Measurements from ENCODE around the gene SLC35F3.

SLC35F3 gene

GRCh38 chr1:234106032-234106431 lies 201.6 kb downstream of the SLC35F3 start:
- Histone ChIP-seq H3K9ac (ENCODE audit: low read length in 5 of 5) (no peak overlapping the region), H3K27ac (ENCODE audit: low read depth, low read length) (no peak overlapping the region), H3K27me3 (ENCODE audit: control insufficient read depth in 5 of 5, insufficient read depth in 4 of 5, low read length in 5 of 5) (peaks cover 0 to 8% (median 3%) of the 10 kb centered on the region in 5 donors), H3K4me1 (ENCODE audit: control insufficient read depth in 5 of 5, insufficient read depth in 5 of 5, low read length in 5 of 5) (peaks cover 0 to 5% (median 0%) of the 10 kb centered on the region in 5 donors), H3K4me3 (ENCODE audit: low read depth in 1 of 5, low read length in 5 of 5) (no peak overlapping the region), H3K9me3 (ENCODE audit: control insufficient read depth in 5 of 5, low read length in 5 of 5) (peaks cover 0 to 8% (median 0%) of the 10 kb centered on the region in 5 donors), H3K36me3 (ENCODE audit: control insufficient read depth in 5 of 5, insufficient read depth in 5 of 5, low read length in 5 of 5) (no peaks in the 10 kb centered on the region)

- Histone ChIP-seq H3K4me3 (ENCODE audit: low read depth in 1 of 5, low read length in 5 of 5) (no peak overlapping the region), H3K36me3 (ENCODE audit: control insufficient read depth in 5 of 5, insufficient read depth in 5 of 5, low read length in 5 of 5) (no peaks in the 10 kb centered on the region), H3K9me3 (ENCODE audit: control insufficient read depth in 5 of 5, low read length in 5 of 5) (peaks cover 0 to 8% (median 0%) of the 10 kb centered on the region in 5 donors), H3K27me3 (ENCODE audit: control insufficient read depth in 5 of 5, insufficient read depth in 4 of 5, low read length in 5 of 5) (peaks cover 0 to 5% (median 2%) of the 10 kb centered on the region in 5 donors), H3K4me1 (ENCODE audit: control insufficient read depth in 5 of 5, insufficient read depth in 5 of 5, low read length in 5 of 5) (no peaks in the 10 kb centered on the region), H3K27ac (ENCODE audit: low read depth, low read length) (no peak overlapping the region), H3K9ac (ENCODE audit: low read length in 5 of 5) (no peak overlapping the region)
Observed at GRCh38 chr1:234107416-234108021, 203.0 kb downstream of the SLC35F3 start.

GRCh38 chr1:234108921-234109320 lies 204.4 kb downstream of the SLC35F3 start:
- H3K36me3 ChIP-seq (ENCODE audit: control insufficient read depth in 5 of 5, insufficient read depth in 5 of 5, low read length in 5 of 5): no peaks in the 10 kb centered on the region
- H3K27me3 ChIP-seq (ENCODE audit: control insufficient read depth in 5 of 5, insufficient read depth in 4 of 5, low read length in 5 of 5): peaks cover 0 to 4% (median 2%) of the 10 kb centered on the region in 5 donors
- H3K9ac ChIP-seq (ENCODE audit: low read length in 5 of 5): no peak overlapping the region
- no peaks in the 10 kb centered on the region for H3K4me1 ChIP-seq (ENCODE audit: control insufficient read depth in 5 of 5, insufficient read depth in 5 of 5, low read length in 5 of 5)
- H3K27ac ChIP-seq (ENCODE audit: low read depth, low read length): no peak overlapping the region
- peaks cover 0 to 8% (median 0%) of the 10 kb centered on the region in 5 donors for H3K9me3 ChIP-seq (ENCODE audit: control insufficient read depth in 5 of 5, low read length in 5 of 5)
- H3K4me3 ChIP-seq (ENCODE audit: low read depth in 1 of 5, low read length in 5 of 5): no peak overlapping the region

GRCh38 chr1:234109840-234110239 lies 205.4 kb downstream of the SLC35F3 start:
- Histone ChIP-seq H3K27me3 (ENCODE audit: control insufficient read depth in 5 of 5, insufficient read depth in 4 of 5, low read length in 5 of 5) (peaks cover 0 to 4% (median 2%) of the 10 kb centered on the region in 5 donors), H3K27ac (ENCODE audit: low read depth, low read length) (no peak overlapping the region), H3K9me3 (ENCODE audit: control insufficient read depth in 5 of 5, low read length in 5 of 5) (peaks cover 0 to 8% (median 0%) of the 10 kb centered on the region in 5 donors), H3K36me3 (ENCODE audit: control insufficient read depth in 5 of 5, insufficient read depth in 5 of 5, low read length in 5 of 5) (no peaks in the 10 kb centered on the region), H3K9ac (ENCODE audit: low read length in 5 of 5) (no peak overlapping the region), H3K4me1 (ENCODE audit: control insufficient read depth in 5 of 5, insufficient read depth in 5 of 5, low read length in 5 of 5) (peaks cover 0 to 3% (median 0%) of the 10 kb centered on the region in 5 donors), H3K4me3 (ENCODE audit: low read depth in 1 of 5, low read length in 5 of 5) (no peak overlapping the region)

- H3K27ac ChIP-seq (ENCODE audit: low read depth, low read length): no peak overlapping the region
- H3K9ac ChIP-seq (ENCODE audit: low read length in 5 of 5): no peak overlapping the region
- H3K9me3 ChIP-seq (ENCODE audit: control insufficient read depth in 5 of 5, low read length in 5 of 5): peaks cover 0 to 4% (median 0%) of the 10 kb centered on the region in 5 donors
- peaks cover 0 to 4% (median 2%) of the 10 kb centered on the region in 5 donors for H3K27me3 ChIP-seq (ENCODE audit: control insufficient read depth in 5 of 5, insufficient read depth in 4 of 5, low read length in 5 of 5)
- no peak overlapping the region for H3K4me3 ChIP-seq (ENCODE audit: low read depth in 1 of 5, low read length in 5 of 5)
- H3K36me3 ChIP-seq (ENCODE audit: control insufficient read depth in 5 of 5, insufficient read depth in 5 of 5, low read length in 5 of 5): no peaks in the 10 kb centered on the region
- peaks cover 0 to 4% (median 0%) of the 10 kb centered on the region in 5 donors for H3K4me1 ChIP-seq (ENCODE audit: control insufficient read depth in 5 of 5, insufficient read depth in 5 of 5, low read length in 5 of 5)
Observed at GRCh38 chr1:234111458-234112142, 207.1 kb downstream of the SLC35F3 start.

GRCh38 chr1:234114648-234115307 lies 210.3 kb downstream of the SLC35F3 start:
- Histone ChIP-seq H3K36me3 (ENCODE audit: control insufficient read depth in 5 of 5, insufficient read depth in 5 of 5, low read length in 5 of 5) (no peaks in the 10 kb centered on the region), H3K9ac (ENCODE audit: low read length in 5 of 5) (no peak overlapping the region), H3K27me3 (ENCODE audit: control insufficient read depth in 5 of 5, insufficient read depth in 4 of 5, low read length in 5 of 5) (peaks cover 0 to 3% (median 1%) of the 10 kb centered on the region in 5 donors), H3K4me3 (ENCODE audit: low read depth in 1 of 5, low read length in 5 of 5) (no peak overlapping the region), H3K4me1 (ENCODE audit: control insufficient read depth in 5 of 5, insufficient read depth in 5 of 5, low read length in 5 of 5) (peaks cover 0 to 4% (median 0%) of the 10 kb centered on the region in 5 donors), H3K9me3 (ENCODE audit: control insufficient read depth in 5 of 5, low read length in 5 of 5) (no peaks in the 10 kb centered on the region), H3K27ac (ENCODE audit: low read depth, low read length) (no peak overlapping the region)

- H3K27ac ChIP-seq (ENCODE audit: low read depth, low read length): no peak overlapping the region
- H3K27me3 ChIP-seq (ENCODE audit: control insufficient read depth in 5 of 5, insufficient read depth in 4 of 5, low read length in 5 of 5): peaks cover 0 to 2% (median under 1%) of the 10 kb centered on the region in 5 donors
- peaks cover 0 to 4% (median 0%) of the 10 kb centered on the region in 5 donors for H3K4me1 ChIP-seq (ENCODE audit: control insufficient read depth in 5 of 5, insufficient read depth in 5 of 5, low read length in 5 of 5)
- no peaks in the 10 kb centered on the region for H3K9me3 ChIP-seq (ENCODE audit: control insufficient read depth in 5 of 5, low read length in 5 of 5)
- no peak overlapping the region for H3K4me3 ChIP-seq (ENCODE audit: low read depth in 1 of 5, low read length in 5 of 5)
- H3K36me3 ChIP-seq (ENCODE audit: control insufficient read depth in 5 of 5, insufficient read depth in 5 of 5, low read length in 5 of 5): no peaks in the 10 kb centered on the region
- no peak overlapping the region for H3K9ac ChIP-seq (ENCODE audit: low read length in 5 of 5)
Observed at GRCh38 chr1:234118911-234119310, 214.4 kb downstream of the SLC35F3 start.

GRCh38 chr1:234119431-234119830 lies 215.0 kb downstream of the SLC35F3 start:
- H3K36me3 ChIP-seq (ENCODE audit: control insufficient read depth in 5 of 5, insufficient read depth in 5 of 5, low read length in 5 of 5): no peaks in the 10 kb centered on the region
- H3K9me3 ChIP-seq (ENCODE audit: control insufficient read depth in 5 of 5, low read length in 5 of 5): no peaks in the 10 kb centered on the region
- H3K4me1 ChIP-seq (ENCODE audit: control insufficient read depth in 5 of 5, insufficient read depth in 5 of 5, low read length in 5 of 5): peaks cover 0 to 4% (median 0%) of the 10 kb centered on the region in 5 donors
- no peak overlapping the region for H3K4me3 ChIP-seq (ENCODE audit: low read depth in 1 of 5, low read length in 5 of 5)
- no peak overlapping the region for H3K9ac ChIP-seq (ENCODE audit: low read length in 5 of 5)
- H3K27ac ChIP-seq (ENCODE audit: low read depth, low read length): no peak overlapping the region
- peaks cover 0 to 4% (median 2%) of the 10 kb centered on the region in 5 donors for H3K27me3 ChIP-seq (ENCODE audit: control insufficient read depth in 5 of 5, insufficient read depth in 4 of 5, low read length in 5 of 5)

- peaks cover 3 to 12% (median 9%) of the 10 kb centered on the region in 5 donors for H3K27me3 ChIP-seq (ENCODE audit: control insufficient read depth in 5 of 5, insufficient read depth in 4 of 5, low read length in 5 of 5)
- no peaks in the 10 kb centered on the region for H3K4me1 ChIP-seq (ENCODE audit: control insufficient read depth in 5 of 5, insufficient read depth in 5 of 5, low read length in 5 of 5)
- no peaks in the 10 kb centered on the region for H3K9me3 ChIP-seq (ENCODE audit: control insufficient read depth in 5 of 5, low read length in 5 of 5)
- H3K36me3 ChIP-seq (ENCODE audit: control insufficient read depth in 5 of 5, insufficient read depth in 5 of 5, low read length in 5 of 5): no peaks in the 10 kb centered on the region
- no peak overlapping the region for H3K4me3 ChIP-seq (ENCODE audit: low read depth in 1 of 5, low read length in 5 of 5)
- no peak overlapping the region for H3K9ac ChIP-seq (ENCODE audit: low read length in 5 of 5)
- H3K27ac ChIP-seq (ENCODE audit: low read depth, low read length): no peak overlapping the region
Observed at GRCh38 chr1:234120327-234120944, 216.0 kb downstream of the SLC35F3 start.

Data from subcutaneous abdominal adipose tissue (tissue), 5 donors.